Measurements from ENCODE around the gene ELAC1.
A peak's percentile ranks its signal among the peaks of the same experiment; 100 is the strongest.
"Not testable (repeated sequence)": the region's sequence is repeated elsewhere in the genome, so short reads cannot be mapped to it uniquely, and the experiment has no call there.

Gene ELAC1

DNA sequence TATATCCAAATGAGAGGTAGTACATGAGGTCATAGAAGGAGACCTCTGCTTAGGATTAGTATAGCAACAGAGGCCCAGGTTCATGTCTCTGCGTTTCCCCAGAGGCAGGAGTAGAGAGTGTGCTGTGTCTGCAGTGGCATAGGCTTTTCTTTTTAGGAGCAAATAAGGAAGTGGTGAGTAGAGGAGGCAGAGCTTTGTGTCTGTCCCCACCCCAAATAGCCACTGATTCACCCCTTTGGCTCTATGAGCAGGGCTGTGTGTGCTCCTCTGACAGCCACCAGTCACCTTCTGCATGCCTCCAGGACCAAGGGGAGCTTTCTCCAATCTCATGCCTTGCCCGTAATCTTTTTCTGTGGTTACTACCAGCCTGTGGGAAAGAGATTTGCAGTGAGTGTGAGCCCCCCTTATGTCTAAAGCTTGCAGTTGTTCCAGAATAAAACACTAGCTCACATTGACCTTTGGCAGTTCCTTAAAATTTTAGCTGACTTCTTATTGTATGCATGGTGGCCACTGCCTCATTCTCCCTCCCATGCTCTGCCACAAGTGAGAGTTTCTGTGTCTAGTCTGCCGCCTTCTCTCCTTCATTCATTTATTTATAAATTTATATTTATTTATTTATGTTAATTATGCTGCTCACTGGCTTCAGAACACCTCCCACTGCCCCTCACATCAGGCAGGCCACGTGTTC lies 23.5 kb upstream of the ELAC1 start:
- Histone ChIP-seq H3K79me2 (ENCODE audit: control insufficient read depth, insufficient read depth, low read length, unreplicated experiment) (no peaks in the 10 kb centered on the region), H2AFZ (ENCODE audit: low read length, unreplicated experiment) (no peak overlapping the region), H3K36me3 (ENCODE audit: insufficient read depth, low read length) (peaks cover 9% of the 10 kb centered on the region)

DNA sequence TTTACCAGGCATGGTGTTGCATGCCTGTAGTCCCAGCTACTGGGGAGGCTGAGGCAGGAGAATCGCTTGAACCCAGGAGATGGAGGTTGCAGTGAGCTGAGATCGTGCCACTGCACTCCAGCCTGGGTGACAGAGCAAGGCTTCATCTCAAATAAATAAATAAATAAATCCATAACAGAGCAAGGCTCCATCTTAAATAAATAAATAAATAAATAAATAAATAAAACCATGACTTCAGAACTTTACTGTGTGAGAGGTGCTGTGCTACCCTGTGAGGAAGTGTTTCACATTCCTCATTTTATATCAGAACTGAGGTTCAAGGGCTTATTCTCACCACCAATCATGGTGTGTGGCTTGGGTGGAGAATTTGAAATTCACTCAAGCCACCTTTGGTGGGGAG lies 21.9 kb upstream of the ELAC1 start:
- H3K27ac ChIP-seq (ENCODE audit: low read depth, low read length); H3K4me3 ChIP-seq (ENCODE audit: low read depth, low read length); H3K79me2 ChIP-seq (ENCODE audit: control insufficient read depth, insufficient read depth, low read length, unreplicated experiment); H2AFZ ChIP-seq (ENCODE audit: low read length, unreplicated experiment); H3K4me1 ChIP-seq (ENCODE audit: control insufficient read depth, insufficient read depth, low read length, unreplicated experiment); H3K36me3 ChIP-seq (ENCODE audit: insufficient read depth, low read length); H3K27me3 ChIP-seq (ENCODE audit: insufficient read depth, low read length): not testable (repeated sequence)

More for the DNA sequence above, 23.5 kb upstream of the ELAC1 start:
- no peaks in the 10 kb centered on the region for H3K27me3 ChIP-seq (ENCODE audit: insufficient read depth, low read length)
- H3K4me1 ChIP-seq (ENCODE audit: control insufficient read depth, insufficient read depth, low read length, unreplicated experiment), result peaks cover 7% of the 10 kb centered on the region
- H3K4me3 ChIP-seq (ENCODE audit: low read depth, low read length), result no peak overlapping the region
- H3K27ac ChIP-seq (ENCODE audit: low read depth, low read length), result no peak overlapping the region

DNA sequence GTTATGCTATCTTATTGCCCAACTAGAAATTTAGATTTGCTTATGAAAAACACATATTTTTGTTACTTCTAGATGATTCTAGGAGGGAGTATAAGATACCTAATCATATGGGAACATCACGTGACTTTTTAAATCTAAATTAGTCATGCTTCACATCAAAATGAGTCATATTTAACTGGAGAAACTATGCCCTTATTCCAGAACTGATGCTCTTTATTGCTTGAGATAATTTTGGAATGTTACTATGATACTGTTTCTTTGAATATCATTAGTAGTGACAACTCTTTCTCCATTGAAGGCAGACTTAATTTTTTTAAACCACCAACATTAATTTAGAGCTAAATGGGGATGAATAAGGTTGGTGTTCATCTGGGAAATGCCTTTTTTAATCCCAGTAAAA lies 19.9 kb upstream of the ELAC1 start:
- Histone ChIP-seq H3K79me2 (ENCODE audit: control insufficient read depth, insufficient read depth, low read length, unreplicated experiment) (no peaks in the 10 kb centered on the region), H3K4me3 (ENCODE audit: low read depth, low read length) (no peak overlapping the region), H3K27me3 (ENCODE audit: insufficient read depth, low read length) (no peaks in the 10 kb centered on the region), H3K27ac (ENCODE audit: low read depth, low read length) (no peak overlapping the region), H2AFZ (ENCODE audit: low read length, unreplicated experiment) (no peak overlapping the region), H3K4me1 (ENCODE audit: control insufficient read depth, insufficient read depth, low read length, unreplicated experiment) (peaks cover 7% of the 10 kb centered on the region), H3K36me3 (ENCODE audit: insufficient read depth, low read length) (peaks cover 4% of the 10 kb centered on the region; the same call in 1 of the 2 replicates)

DNA sequence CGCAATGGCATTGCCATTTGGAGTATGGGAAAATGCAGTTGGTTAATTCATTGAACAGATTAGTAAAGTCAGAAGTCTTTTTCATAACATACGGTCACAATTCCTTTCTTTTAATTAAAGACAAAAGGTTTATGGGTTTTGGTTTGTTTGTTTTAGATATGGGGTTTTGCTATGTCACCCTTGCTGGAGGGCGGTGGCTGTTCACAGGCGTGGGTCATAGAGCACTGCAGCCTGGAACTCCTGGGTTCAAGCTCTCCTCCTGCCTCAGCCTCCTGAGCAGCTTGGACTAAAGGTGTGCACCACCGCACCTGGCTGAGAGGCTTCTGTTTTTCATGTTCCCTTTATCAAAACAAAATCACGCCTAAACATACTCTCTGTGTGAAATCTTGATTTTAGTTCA lies 18.7 kb upstream of the ELAC1 start:
- Histone ChIP-seq H3K27ac (ENCODE audit: low read depth, low read length) (no peak overlapping the region), H3K4me1 (ENCODE audit: control insufficient read depth, insufficient read depth, low read length, unreplicated experiment) (peaks cover 7% of the 10 kb centered on the region), H3K79me2 (ENCODE audit: control insufficient read depth, insufficient read depth, low read length, unreplicated experiment) (no peaks in the 10 kb centered on the region), H3K36me3 (ENCODE audit: insufficient read depth, low read length) (peaks cover 4% of the 10 kb centered on the region; the same call in 1 of the 2 replicates), H3K4me3 (ENCODE audit: low read depth, low read length) (no peak overlapping the region), H3K27me3 (ENCODE audit: insufficient read depth, low read length) (no peaks in the 10 kb centered on the region), H2AFZ (ENCODE audit: low read length, unreplicated experiment) (no peak overlapping the region)

DNA sequence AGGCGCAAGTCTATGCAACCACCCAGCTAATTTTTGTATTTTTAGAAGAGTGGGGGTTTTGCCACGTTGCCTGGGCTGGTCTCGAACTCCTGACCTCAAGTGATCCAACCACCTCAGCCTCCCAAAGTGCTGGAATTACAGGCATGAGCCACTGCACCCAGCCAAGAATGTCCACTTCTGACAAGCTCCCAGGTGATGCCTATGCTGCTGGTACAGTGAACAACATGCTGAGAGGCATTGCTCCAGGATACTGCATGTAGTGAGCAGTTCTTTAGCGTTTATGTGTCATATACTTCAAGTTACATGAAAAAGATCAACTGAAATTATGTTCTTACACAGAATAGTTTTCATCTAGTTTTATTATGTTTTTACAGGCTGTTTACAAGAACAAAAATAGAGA lies 17.2 kb upstream of the ELAC1 start:
- H3K4me1 ChIP-seq (ENCODE audit: control insufficient read depth, insufficient read depth, low read length, unreplicated experiment), result peaks cover 7% of the 10 kb centered on the region
- H3K27ac ChIP-seq (ENCODE audit: low read depth, low read length), result no peak overlapping the region
- no peaks in the 10 kb centered on the region for H3K27me3 ChIP-seq (ENCODE audit: insufficient read depth, low read length)
- no peak overlapping the region for H3K4me3 ChIP-seq (ENCODE audit: low read depth, low read length)
- H2AFZ ChIP-seq (ENCODE audit: low read length, unreplicated experiment), result no peak overlapping the region
- peaks cover 4% of the 10 kb centered on the region; the same call in 1 of the 2 replicates for H3K36me3 ChIP-seq (ENCODE audit: insufficient read depth, low read length)
- H3K79me2 ChIP-seq (ENCODE audit: control insufficient read depth, insufficient read depth, low read length, unreplicated experiment), result no peaks in the 10 kb centered on the region

DNA sequence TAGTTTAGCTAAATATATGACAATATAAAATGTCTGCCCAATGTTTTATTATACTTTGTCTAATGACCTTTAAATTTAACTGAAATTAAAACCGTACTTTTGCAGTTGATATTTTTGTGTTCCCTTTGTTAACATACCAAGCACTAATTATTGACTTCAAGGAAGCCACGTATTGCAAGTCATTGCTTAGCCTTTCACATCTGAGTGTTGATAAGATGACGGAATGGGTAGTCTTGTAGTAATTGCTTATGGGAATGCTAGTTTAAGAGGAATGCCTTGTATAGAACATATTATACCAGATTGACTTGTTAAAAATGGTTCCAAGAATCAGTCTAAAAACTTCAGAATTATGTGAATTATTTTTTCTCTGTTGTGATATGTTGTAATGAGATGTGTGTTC lies 14.0 kb upstream of the ELAC1 start:
- H3K36me3 ChIP-seq (ENCODE audit: insufficient read depth, low read length), result no peaks in the 10 kb centered on the region
- no peak overlapping the region for H3K27ac ChIP-seq (ENCODE audit: low read depth, low read length)
- no peak overlapping the region for H2AFZ ChIP-seq (ENCODE audit: low read length, unreplicated experiment)

DNA sequence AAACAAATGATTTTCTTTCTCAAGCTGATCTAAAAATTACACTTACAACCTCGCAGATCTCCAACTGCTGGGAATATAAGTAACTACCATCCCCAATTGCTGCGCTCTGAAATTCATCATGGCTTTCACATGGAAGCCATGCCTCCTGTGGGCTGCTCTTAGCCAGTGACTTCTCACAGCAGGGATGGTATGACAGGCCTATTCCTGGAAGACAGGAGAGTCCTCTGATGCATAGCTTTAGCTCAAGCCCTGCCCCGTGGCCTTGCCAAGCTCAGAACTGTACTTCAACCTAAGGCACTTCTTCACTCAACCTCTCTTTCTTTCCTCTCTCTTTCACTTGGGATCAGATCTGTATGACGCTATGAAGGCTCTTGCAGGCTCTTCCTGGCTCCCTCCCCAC lies 12.6 kb upstream of the ELAC1 start:
- Histone ChIP-seq H3K27me3 (ENCODE audit: insufficient read depth, low read length) (peaks cover 8% of the 10 kb centered on the region; the same call in 1 of the 2 replicates), H3K27ac (ENCODE audit: low read depth, low read length) (no peak overlapping the region), H2AFZ (ENCODE audit: low read length, unreplicated experiment) (no peak overlapping the region), H3K4me3 (ENCODE audit: low read depth, low read length) (no peak overlapping the region), H3K36me3 (ENCODE audit: insufficient read depth, low read length) (no peaks in the 10 kb centered on the region), H3K4me1 (ENCODE audit: control insufficient read depth, insufficient read depth, low read length, unreplicated experiment) (no peaks in the 10 kb centered on the region), H3K79me2 (ENCODE audit: control insufficient read depth, insufficient read depth, low read length, unreplicated experiment) (no peaks in the 10 kb centered on the region)

More for the DNA sequence above, 14.0 kb upstream of the ELAC1 start:
- Histone ChIP-seq H3K27me3 (ENCODE audit: insufficient read depth, low read length) (no peaks in the 10 kb centered on the region), H3K4me3 (ENCODE audit: low read depth, low read length) (no peak overlapping the region), H3K79me2 (ENCODE audit: control insufficient read depth, insufficient read depth, low read length, unreplicated experiment) (no peaks in the 10 kb centered on the region), H3K4me1 (ENCODE audit: control insufficient read depth, insufficient read depth, low read length, unreplicated experiment) (no peaks in the 10 kb centered on the region)

DNA sequence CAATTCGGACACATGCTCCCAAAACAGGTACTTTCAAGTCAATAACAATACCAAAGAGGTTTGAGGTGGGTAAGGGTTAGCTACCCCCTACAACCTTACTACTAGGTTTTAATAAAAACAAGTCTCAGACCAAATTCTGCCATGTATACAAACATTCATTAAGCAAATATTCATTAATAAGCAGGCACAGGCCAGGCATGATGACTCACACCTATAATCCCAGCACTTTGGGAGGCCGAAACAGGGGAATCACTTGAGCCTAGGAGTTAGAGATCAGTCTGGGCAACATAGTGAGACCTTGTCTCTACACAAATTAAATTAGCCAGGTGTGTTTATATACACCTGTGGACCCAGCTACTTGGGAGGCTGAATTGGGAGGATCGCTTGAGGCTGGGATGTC lies 11.7 kb upstream of the ELAC1 start:
- no peak overlapping the region for H3K4me3 ChIP-seq (ENCODE audit: low read depth, low read length)
- no peaks in the 10 kb centered on the region for H3K4me1 ChIP-seq (ENCODE audit: control insufficient read depth, insufficient read depth, low read length, unreplicated experiment)
- no peak overlapping the region for H2AFZ ChIP-seq (ENCODE audit: low read length, unreplicated experiment)
- no peaks in the 10 kb centered on the region for H3K36me3 ChIP-seq (ENCODE audit: insufficient read depth, low read length)
- H3K79me2 ChIP-seq (ENCODE audit: control insufficient read depth, insufficient read depth, low read length, unreplicated experiment), result no peaks in the 10 kb centered on the region
- H3K27ac ChIP-seq (ENCODE audit: low read depth, low read length), result no peak overlapping the region
- H3K27me3 ChIP-seq (ENCODE audit: insufficient read depth, low read length), result peaks cover 8% of the 10 kb centered on the region; the same call in 1 of the 2 replicates

DNA sequence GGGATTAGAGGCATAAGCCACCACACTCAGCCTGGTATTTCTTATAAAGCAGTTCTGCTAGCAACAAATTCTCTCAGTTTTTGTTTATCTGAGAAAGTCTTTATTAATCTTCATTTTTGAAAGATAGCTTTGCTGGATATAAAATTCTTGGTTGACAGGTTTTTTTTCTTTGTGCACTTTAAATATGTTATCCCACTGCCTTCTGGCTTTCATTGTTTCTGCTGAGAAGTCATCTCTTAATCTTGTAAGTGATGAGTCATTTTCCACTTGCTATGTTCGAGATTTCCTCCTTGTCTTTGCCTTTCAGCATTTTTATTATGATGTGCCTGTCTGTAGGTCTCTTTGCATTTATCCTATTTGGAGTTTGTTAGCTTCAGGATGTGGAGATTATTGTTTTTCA lies 5.9 kb upstream of the ELAC1 start:
- H2AFZ ChIP-seq (ENCODE audit: low read length, unreplicated experiment), result no peak overlapping the region
- H3K36me3 ChIP-seq (ENCODE audit: insufficient read depth, low read length), result no peaks in the 10 kb centered on the region
- H3K79me2 ChIP-seq (ENCODE audit: control insufficient read depth, insufficient read depth, low read length, unreplicated experiment), result no peaks in the 10 kb centered on the region
- H3K27ac ChIP-seq (ENCODE audit: low read depth, low read length), result no peak overlapping the region
- H3K4me3 ChIP-seq (ENCODE audit: low read depth, low read length), result no peak overlapping the region
- H3K27me3 ChIP-seq (ENCODE audit: insufficient read depth, low read length), result peaks cover 8% of the 10 kb centered on the region; the same call in 1 of the 2 replicates
- no peaks in the 10 kb centered on the region for H3K4me1 ChIP-seq (ENCODE audit: control insufficient read depth, insufficient read depth, low read length, unreplicated experiment)

DNA sequence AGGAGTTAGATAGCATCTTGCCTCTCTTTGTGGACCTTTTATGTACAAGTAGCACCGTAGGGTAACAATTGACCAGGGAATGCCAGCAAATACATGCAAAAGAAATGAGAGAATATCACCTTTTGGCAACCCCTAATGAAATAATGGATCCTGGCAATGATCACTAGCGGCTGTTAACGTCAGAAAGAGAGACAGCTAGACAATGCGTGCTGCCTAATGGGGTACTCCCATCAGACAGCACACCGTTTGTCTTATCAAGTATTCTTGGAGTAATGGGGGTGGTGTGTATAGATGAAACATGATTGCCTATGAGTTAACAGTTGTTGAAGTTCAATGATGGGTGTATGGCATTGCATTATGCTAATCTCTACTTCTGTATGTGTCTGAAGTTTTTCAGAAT lies 1.6 kb downstream of the ELAC1 start:
- no peaks in the 10 kb centered on the region for H3K36me3 ChIP-seq (ENCODE audit: insufficient read depth, low read length)
- no peak overlapping the region for H2AFZ ChIP-seq (ENCODE audit: low read length, unreplicated experiment)
- H3K27ac ChIP-seq (ENCODE audit: low read depth, low read length), result no peak overlapping the region
- peak overlapping the region; percentile 89 for H3K4me3 ChIP-seq (ENCODE audit: low read depth, low read length)
- no peaks in the 10 kb centered on the region for H3K27me3 ChIP-seq (ENCODE audit: insufficient read depth, low read length)
- peaks cover 30% of the 10 kb centered on the region for H3K4me1 ChIP-seq (ENCODE audit: control insufficient read depth, insufficient read depth, low read length, unreplicated experiment)
- H3K79me2 ChIP-seq (ENCODE audit: control insufficient read depth, insufficient read depth, low read length, unreplicated experiment), result peaks cover 23% of the 10 kb centered on the region

DNA sequence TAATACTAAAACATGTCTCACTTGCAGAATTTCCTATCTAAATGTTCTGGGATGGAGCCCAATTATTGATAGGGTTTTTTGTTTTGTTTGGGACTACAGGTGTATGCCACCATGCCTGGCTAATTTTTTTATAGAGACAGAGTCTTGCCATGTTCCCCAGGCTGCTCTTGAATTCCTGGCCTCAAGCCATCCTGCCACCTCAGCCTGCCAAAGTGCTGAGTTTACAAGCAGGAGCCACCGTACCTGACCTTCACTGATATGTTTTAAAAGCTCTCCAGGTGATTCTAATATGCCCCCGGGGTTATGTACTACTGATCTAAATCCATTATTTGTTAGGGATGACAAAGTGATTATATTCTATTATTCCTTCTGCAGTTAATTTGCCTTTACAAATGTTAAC lies 2.2 kb downstream of the ELAC1 start:
- Histone ChIP-seq H2AFZ (ENCODE audit: low read length, unreplicated experiment) (no peak overlapping the region), H3K4me3 (ENCODE audit: low read depth, low read length) (no peak overlapping the region), H3K79me2 (ENCODE audit: control insufficient read depth, insufficient read depth, low read length, unreplicated experiment) (peaks cover 23% of the 10 kb centered on the region), H3K27me3 (ENCODE audit: insufficient read depth, low read length) (no peaks in the 10 kb centered on the region), H3K27ac (ENCODE audit: low read depth, low read length) (no peak overlapping the region), H3K36me3 (ENCODE audit: insufficient read depth, low read length) (peaks cover 5% of the 10 kb centered on the region), H3K4me1 (ENCODE audit: control insufficient read depth, insufficient read depth, low read length, unreplicated experiment) (peaks cover 30% of the 10 kb centered on the region)

Data from ACC112 (cell line).